COR-L47 (cell line): ENCODE measurements around the gene PRRC2A.

Experiments
- DNase-seq: peaks from one replicate; lab custom pipeline; 2025; lab: John Stamatoyannopoulos, UW

The PRRC2A gene

GRCh38 chr6:31624070-31624469 lies 3.6 kb downstream of the PRRC2A start:
- no peak for DNase-seq

- DNase-seq = no peak
These were observed 6.4 kb downstream of the PRRC2A start for GRCh38 chr6:31626952-31627351.

GRCh38 chr6:31627690-31628287 lies 7.3 kb downstream of the PRRC2A start:
- no peak for DNase-seq

GRCh38 chr6:31629014-31629413 lies 8.5 kb downstream of the PRRC2A start:
- no peak for DNase-seq

- no peak for DNase-seq
These were observed 9.8 kb downstream of the PRRC2A start for GRCh38 chr6:31630177-31630934.

- DNase-seq = no peak
These were observed 10.7 kb downstream of the PRRC2A start for GRCh38 chr6:31631209-31631608.

GRCh38 chr6:31631681-31632278 lies 11.3 kb downstream of the PRRC2A start:
- DNase-seq = no peak

- DNase-seq = no peak
These were observed 11.9 kb downstream of the PRRC2A start for GRCh38 chr6:31632279-31632946.

GRCh38 chr6:31633447-31633846 lies 12.9 kb downstream of the PRRC2A start:
- no peak for DNase-seq

- no peak for DNase-seq
These were observed 13.6 kb downstream of the PRRC2A start for GRCh38 chr6:31634131-31634530.

GRCh38 chr6:31634969-31635575 lies 14.6 kb downstream of the PRRC2A start:
- no peak for DNase-seq

GRCh38 chr6:31636698-31637596 lies 16.4 kb downstream of the PRRC2A start:
- DNase-seq = no peak

- DNase-seq = no peak
These were observed 18.5 kb downstream of the PRRC2A start for GRCh38 chr6:31639043-31639442.

- no peak for DNase-seq
These were observed 18.9 kb downstream of the PRRC2A start for GRCh38 chr6:31639449-31639861.

- no peak for DNase-seq
These were observed 20.1 kb downstream of the PRRC2A start for GRCh38 chr6:31640612-31641011.

- DNase-seq = no peak
These were observed 20.9 kb downstream of the PRRC2A start for GRCh38 chr6:31641370-31641769.

GRCh38 chr6:31642798-31643570 lies 22.5 kb downstream of the PRRC2A start:
- DNase-seq = no peak

- no peak for DNase-seq
These were observed 23.4 kb downstream of the PRRC2A start for GRCh38 chr6:31643818-31644454.

- no peak for DNase-seq
These were observed 24.8 kb downstream of the PRRC2A start for GRCh38 chr6:31645325-31645724.

GRCh38 chr6:31651602-31652191 lies 31.2 kb downstream of the PRRC2A start:
- peak; percentile 52 for DNase-seq
